Measurements from ENCODE around the gene PHF21A.
A peak's percentile ranks its signal among the peaks of the same experiment; 100 is the strongest.

PHF21A gene

DNA sequence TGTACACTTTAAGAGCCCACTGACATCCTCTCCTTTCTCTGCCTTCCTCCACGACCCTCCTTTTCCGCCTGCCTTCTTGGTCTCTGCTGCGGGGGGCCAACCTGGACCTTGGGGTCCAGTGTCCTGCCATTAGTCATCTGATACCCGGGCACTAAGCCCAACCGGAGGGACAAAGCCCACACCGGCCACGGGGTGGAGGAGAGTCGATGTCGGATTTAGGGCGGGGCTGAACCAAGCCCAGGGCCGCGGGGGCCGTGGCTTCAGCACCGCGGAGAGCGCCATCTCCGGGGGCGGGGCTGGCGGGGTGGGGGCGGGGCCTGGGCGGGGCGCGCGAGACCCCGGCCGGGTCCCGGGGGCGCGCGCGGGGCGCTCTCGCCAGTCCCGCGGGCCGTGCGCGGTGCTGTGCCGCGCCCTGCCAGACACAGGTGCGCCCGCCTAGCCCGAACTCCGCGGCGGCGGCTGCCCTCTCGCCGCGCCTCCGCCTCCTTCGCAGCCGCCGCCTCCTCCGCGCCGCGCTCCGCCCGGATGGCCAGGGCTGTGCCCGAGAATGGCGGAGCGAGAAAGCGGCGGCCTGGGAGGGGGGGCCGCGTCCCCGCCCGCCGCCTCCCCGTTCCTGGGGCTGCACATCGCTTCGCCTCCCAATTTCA is 235.9 kb downstream of the PHF21A start, which contains the start of gene MAPK8IP1:
Gene MAPK8IP1 (plus strand): TSS at position 378 of the 647 bp plus-strand sequence. CDS start 170 bp downstream, at position 548.
- DNase-seq (ENCODE audit: low read depth in 2 of 2): peak in 1 of 2 donors; percentile 24

DNA sequence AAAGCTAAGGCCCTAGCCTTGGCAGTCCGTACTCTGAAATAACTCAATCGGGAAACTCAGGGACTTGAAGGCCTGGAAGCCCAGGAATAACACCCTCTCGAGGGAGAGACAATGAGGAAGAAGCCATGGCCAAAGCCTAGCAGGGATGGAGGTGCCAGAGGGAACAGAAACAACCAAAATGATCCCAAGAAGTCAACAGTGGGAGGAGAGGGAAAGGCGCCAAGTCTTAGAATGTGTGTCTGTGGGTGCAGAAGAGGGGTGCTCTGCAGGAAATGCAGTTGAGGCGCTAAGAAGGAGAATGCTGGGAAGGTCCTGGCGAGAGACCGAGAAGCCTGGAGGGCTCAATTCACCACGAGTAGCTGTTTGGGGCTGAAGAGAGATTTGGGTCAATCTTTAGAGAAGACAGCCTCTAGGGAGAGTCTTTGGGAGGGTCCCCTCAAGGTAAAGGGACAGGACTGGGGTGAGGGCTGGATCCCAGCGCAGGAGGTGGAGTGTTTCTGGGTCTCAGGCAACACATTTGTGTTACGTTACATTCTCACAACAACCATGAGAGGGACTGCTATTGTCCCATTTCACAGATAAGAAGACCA is 236.6 kb downstream of the PHF21A start:
- DNase-seq (ENCODE audit: low read depth in 2 of 2): no peak
